Lower leg skin (tissue), 3 donors: Measurements from ENCODE around the gene PDPN.

Experiments used
- CTCF ChIP-seq, 3 donors: fragments of 450-650 bp; IDR thresholded peaks; one replicate each; pipeline ENCODE4 v1.5.1; 2016; ENCODE audit warnings: antibody characterized with exemption in 3 of 3, mild to moderate bottlenecking in 3 of 3, moderate library complexity in 2 of 3
- POLR2A ChIP-seq, 2 donors: fragments of 450-650 bp; IDR thresholded peaks; one replicate each; pipeline ENCODE4 v1.6.1; 2016 to 2017; ENCODE audit warnings: antibody characterized with exemption in 2 of 2, mild to moderate bottlenecking in 1 of 2, moderate library complexity in 1 of 2

GRCh38 chr1:13550663-13551062 is 33.0 kb upstream of the PDPN start:
- TF ChIP-seq CTCF (IDR thresholded peaks at IDR 0.05) (no peak), POLR2A (IDR thresholded peaks at IDR 0.05) (no peak)
